GM10266 (cell line): ENCODE results near the gene DENND5B.

Experiments used
- DNase-seq: peaks from one replicate; pipeline ENCODE4 v3.0.0; 2012; ENCODE audit errors: extremely low spot score
- TF ChIP-seq, protein P1 (sequence below): IDR thresholded peaks from 2 replicates; pipeline ENCODE4 v1.5.1; 2012; ENCODE audit warnings: mild to moderate bottlenecking, low read depth; ENCODE audit not compliant: control insufficient read depth, insufficient read depth; ENCODE audit errors: missing control alignments

The DENND5B gene

DNA sequence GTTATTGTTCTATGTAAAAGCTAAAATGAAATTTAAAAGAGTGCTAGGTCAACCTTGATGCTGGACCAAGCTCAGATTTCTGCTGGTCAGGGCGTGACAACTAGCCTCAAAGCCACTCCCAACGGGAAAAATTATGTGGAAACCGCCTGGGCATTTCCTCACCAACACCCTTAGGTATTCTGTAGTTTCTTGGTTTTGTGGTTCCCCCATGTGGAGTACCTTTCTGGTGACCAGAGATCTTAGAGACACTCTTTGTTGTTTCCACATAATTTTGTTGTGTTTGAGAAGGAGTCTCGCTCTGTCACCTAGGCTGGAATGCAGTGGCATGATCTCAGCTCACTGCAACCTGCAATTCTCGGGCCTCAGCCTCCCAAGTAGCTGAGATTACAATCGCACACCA is 119.9 kb downstream of the DENND5B start:
- no peak for DNase-seq
- TF ChIP-seq, protein P1, sequence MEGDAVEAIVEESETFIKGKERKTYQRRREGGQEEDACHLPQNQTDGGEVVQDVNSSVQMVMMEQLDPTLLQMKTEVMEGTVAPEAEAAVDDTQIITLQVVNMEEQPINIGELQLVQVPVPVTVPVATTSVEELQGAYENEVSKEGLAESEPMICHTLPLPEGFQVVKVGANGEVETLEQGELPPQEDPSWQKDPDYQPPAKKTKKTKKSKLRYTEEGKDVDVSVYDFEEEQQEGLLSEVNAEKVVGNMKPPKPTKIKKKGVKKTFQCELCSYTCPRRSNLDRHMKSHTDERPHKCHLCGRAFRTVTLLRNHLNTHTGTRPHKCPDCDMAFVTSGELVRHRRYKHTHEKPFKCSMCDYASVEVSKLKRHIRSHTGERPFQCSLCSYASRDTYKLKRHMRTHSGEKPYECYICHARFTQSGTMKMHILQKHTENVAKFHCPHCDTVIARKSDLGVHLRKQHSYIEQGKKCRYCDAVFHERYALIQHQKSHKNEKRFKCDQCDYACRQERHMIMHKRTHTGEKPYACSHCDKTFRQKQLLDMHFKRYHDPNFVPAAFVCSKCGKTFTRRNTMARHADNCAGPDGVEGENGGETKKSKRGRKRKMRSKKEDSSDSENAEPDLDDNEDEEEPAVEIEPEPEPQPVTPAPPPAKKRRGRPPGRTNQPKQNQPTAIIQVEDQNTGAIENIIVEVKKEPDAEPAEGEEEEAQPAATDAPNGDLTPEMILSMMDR, result no peak

- TF ChIP-seq, protein P1, result no peak
- DNase-seq, result no peak
Observed at GRCh38 chr12:31470459-31470858, 120.5 kb downstream of the DENND5B start.

DNA sequence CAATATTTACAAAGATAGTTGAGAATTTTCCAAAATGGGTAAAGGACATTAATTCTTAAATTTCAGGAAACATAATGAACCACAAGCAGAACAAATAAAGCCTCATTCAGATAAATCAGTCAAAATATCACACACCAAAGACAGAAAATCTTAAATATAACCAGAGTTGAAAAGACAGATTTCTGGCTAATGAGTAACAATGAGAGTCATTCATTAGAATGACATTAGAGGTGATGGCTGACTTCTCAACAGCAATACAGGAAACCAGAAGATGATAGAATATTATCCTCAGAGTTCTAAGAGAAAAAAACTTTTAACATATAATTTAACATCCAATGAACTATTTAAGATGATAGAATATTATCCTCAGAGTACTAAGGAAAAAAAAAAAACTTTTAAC is 124.2 kb downstream of the DENND5B start:
- TF ChIP-seq, protein P1, result no peak
- DNase-seq, result no peak

- TF ChIP-seq, protein P1, result no peak
- DNase-seq, result no peak
Observed at GRCh38 chr12:31465002-31465401, 125.9 kb downstream of the DENND5B start.

GRCh38 chr12:31460024-31460423 is 130.9 kb downstream of the DENND5B start:
- no peak for DNase-seq
- TF ChIP-seq, protein P1, result no peak

GRCh38 chr12:31456562-31456961 is 134.4 kb downstream of the DENND5B start:
- TF ChIP-seq, protein P1, result no peak
- no peak for DNase-seq

- TF ChIP-seq, protein P1, result no peak
- no peak for DNase-seq
Observed at GRCh38 chr12:31444736-31445135, 146.2 kb downstream of the DENND5B start.
